ENCODE results near the gene NELFE. TPM values are rescaled to one million over a fixed set of nuclear protein-coding genes. Genes with fewer than 3 reads are reported as not detected.
"Not testable (repeated sequence)": the region's sequence is repeated elsewhere in the genome, so short reads cannot be mapped to it uniquely, and the experiment has no call there.

NELFE gene
- total RNA-seq, 1 donor from 2014 or later: 85.8 TPM

DNA sequence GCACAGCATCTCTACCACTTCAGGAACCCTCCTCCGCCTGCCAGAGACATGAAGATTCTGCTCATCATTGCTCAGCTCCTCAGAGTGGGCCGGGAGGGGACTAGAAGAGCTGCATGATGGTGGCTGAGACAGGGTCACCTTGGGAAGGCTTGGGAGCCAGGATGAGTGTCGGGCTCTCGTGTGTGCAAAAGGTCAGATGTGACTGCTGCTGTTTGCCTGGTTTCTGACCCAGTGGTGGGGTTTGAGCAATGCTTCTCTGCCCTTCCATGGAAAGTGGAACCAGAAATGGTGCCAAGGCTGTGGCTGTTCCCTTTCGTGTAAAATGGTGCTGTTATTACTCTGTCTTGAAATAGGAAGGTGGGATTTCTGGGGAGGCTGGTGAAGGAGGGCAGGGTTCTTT, 22.2 kb upstream of the NELFE start:
- H3K27ac Mint-ChIP-seq; H3K36me3 Mint-ChIP-seq (ENCODE audit: low read depth); H3K4me1 Mint-ChIP-seq; H3K4me3 Mint-ChIP-seq; H3K27me3 Mint-ChIP-seq; H3K9me3 Mint-ChIP-seq; DNase-seq; intact Hi-C loops (cut with micrococcal nuclease): not testable (repeated sequence)

DNA sequence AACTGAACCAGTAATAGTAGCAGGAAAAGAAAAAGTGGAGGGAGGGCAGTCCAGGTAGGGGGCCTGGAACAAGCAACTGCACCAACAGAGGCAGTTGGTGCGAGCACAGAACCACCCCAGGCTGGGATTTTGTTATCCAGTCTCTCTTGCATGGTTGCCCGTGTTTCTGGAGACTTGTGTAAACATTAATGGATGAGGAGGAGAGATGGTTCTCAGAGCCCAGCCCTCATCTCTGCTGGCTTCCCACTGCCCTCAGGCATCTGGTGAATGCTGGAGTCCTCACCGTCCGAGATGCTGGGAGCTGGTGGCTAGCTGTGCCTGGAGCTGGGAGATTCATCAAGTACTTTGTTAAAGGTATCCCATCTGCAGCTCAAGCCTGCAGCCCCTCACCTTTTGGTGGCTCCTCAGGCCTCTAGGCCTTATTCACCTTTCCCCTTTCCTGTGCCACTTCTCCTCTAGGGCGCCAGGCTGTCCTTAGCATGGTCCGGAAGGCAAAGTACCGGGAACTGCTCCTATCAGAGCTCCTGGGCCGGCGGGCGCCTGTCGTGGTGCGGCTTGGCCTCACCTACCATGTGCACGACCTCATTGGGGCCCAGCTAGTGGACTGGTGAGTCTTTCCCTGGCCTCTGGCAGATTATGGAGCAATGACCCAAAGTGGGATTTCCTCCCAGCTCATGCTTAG, 21.6 kb upstream of the NELFE start:
- H3K27me3 Mint-ChIP-seq; intact Hi-C loops (cut with micrococcal nuclease); H3K36me3 Mint-ChIP-seq (ENCODE audit: low read depth); DNase-seq; H3K4me3 Mint-ChIP-seq; H3K4me1 Mint-ChIP-seq; H3K9me3 Mint-ChIP-seq: not testable (repeated sequence)
- peak overlapping the region; percentile 43 for H3K27ac Mint-ChIP-seq

DNA sequence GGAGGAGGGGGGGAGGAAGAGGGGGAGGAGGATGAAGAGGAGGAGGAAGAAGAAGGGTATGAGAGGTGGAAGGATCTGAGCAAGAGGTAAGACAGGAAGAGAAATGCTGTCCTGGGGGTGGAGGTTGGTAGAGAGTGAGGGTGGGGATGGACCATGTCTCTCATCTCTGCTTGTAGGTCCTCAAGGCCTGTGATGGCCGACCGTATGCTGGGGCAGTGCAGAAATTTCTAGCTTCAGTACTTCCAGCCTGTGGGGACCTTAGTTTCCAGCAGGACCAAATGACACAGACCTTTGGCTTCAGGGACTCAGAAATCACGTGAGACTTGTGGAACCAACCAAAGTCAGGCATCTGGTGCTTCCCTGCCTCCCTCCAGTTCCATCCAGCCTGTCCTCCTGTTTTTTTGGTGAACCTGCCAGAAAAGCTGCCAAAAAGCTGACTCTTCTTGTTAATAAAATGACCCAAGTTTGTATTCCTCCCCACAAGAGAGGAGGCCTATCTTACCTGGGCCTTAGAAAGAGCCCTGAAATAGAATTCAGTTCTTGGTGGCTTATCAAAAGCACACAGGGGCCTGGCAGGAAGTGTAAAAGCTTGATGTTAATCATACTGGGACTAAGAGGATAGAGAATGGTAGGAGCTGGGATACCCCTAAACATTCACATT, 20.6 kb upstream of the NELFE start:
- no peak for DNase-seq
- H3K4me1 Mint-ChIP-seq: peaks cover 7% of the 10 kb centered on the region
- intact Hi-C loops (cut with micrococcal nuclease): loop anchor here (10.0 kb wide), 1 partner anchor 1425 kb away; the partner anchor contains the start of genes GNL1 and PRR3

DNA sequence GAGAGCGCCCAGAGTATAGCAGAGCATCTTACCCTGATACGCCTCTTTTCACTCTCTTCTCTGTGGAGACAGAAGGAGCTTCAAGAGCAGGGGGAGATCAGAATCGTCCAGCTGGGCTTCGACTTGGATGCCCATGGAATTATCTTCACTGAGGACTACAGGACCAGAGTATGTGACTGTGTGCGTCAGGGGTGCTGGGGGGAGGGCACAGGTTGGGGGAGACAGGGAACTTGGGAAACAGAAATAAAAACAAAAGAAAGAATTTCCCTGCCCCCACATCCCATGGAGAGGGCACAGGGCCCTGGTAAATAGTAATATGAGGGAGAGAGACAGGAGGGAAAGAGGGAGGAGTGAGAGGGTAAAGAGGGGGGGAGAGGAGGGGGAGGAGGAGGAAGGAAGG, 20.1 kb upstream of the NELFE start:
- Mint-ChIP-seq H3K36me3 (ENCODE audit: low read depth) (peaks cover 8% of the 10 kb centered on the region), H3K9me3 (no peaks in the 10 kb centered on the region), H3K27ac (peak overlapping the region; percentile 83), H3K4me3 (no peak overlapping the region), H3K4me1 (peaks cover 10% of the 10 kb centered on the region), H3K27me3 (no peaks in the 10 kb centered on the region)
- intact Hi-C loops (cut with micrococcal nuclease): loop anchor here (10.0 kb wide), 1 partner anchor 1424 kb away; the partner anchor contains the start of genes GNL1 and PRR3
- DNase-seq: no peak

More for the DNA sequence above, 20.6 kb upstream of the NELFE start:
- Mint-ChIP-seq H3K27ac (peak overlapping the region; percentile 43), H3K4me3 (no peak overlapping the region), H3K36me3 (ENCODE audit: low read depth) (peaks cover 6% of the 10 kb centered on the region), H3K9me3 (no peaks in the 10 kb centered on the region), H3K27me3 (no peaks in the 10 kb centered on the region)

DNA sequence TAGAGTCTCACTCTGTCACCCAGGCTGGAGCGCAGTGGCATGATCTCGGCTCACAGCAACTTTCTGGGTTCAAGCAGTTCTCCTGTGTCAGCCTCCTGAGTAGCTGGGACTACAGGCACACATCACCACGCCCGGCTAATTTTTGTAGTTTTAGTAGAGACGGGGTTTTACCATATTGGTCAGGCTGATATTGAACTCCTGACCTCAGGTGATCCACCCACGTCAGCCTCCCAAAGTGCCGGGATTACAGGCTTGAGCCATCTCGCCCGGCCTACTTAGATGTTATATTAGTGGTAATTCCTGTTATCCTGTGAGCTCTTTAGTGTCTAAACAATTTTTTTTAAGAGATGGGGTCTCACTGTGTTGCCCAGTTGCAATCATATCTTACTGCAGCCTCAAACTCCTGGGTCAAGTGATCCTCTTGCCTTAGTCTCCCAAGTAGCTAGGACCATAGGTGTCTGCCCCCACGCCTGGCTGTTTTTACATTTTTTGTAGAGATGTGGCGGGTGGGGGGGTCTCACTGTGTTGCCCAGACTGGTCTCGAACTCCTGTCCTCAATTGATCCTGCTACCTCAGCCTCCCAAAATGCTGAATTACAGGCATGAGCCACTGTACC, 19.2 kb upstream of the NELFE start:
- Mint-ChIP-seq H3K4me3 (no peak overlapping the region), H3K27me3 (no peaks in the 10 kb centered on the region), H3K27ac (no peak overlapping the region), H3K4me1 (peaks cover 19% of the 10 kb centered on the region), H3K9me3 (no peaks in the 10 kb centered on the region), H3K36me3 (ENCODE audit: low read depth) (peaks cover 11% of the 10 kb centered on the region)
- no peak for DNase-seq
- intact Hi-C loops (cut with micrococcal nuclease): loop anchor here (10.0 kb wide), 1 partner anchor 1423 kb away; the partner anchor contains the start of genes GNL1 and PRR3

DNA sequence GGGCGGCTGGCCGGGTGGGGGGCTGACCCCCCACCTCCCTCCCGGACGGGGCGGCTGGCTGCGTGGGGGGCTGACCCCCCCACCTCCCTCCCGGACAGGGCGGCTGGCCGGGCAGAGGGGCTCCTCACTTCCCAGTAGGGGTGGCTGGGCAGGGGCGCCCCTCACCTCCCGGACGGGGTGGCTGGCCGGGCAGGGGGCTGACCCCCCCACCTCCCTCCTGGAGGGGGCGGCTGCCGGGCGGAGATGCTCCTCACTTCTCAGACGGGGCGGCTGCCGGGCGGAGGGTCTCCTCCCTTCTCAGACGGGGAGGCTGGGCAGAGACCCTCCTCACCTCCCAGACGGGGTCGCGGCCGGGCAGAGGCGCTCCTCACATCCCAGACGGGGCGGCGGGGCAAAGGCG, 17.3 kb upstream of the NELFE start:
- Mint-ChIP-seq H3K36me3 (ENCODE audit: low read depth) (peaks cover 15% of the 10 kb centered on the region), H3K4me1 (peaks cover 31% of the 10 kb centered on the region)
- not testable (repeated sequence) for H3K4me3 Mint-ChIP-seq, DNase-seq, H3K9me3 Mint-ChIP-seq, H3K27ac Mint-ChIP-seq, H3K27me3 Mint-ChIP-seq
- intact Hi-C loops (cut with micrococcal nuclease): loop anchor here (10.0 kb wide), 1 partner anchor 1421 kb away; the partner anchor contains the start of genes GNL1 and PRR3

DNA sequence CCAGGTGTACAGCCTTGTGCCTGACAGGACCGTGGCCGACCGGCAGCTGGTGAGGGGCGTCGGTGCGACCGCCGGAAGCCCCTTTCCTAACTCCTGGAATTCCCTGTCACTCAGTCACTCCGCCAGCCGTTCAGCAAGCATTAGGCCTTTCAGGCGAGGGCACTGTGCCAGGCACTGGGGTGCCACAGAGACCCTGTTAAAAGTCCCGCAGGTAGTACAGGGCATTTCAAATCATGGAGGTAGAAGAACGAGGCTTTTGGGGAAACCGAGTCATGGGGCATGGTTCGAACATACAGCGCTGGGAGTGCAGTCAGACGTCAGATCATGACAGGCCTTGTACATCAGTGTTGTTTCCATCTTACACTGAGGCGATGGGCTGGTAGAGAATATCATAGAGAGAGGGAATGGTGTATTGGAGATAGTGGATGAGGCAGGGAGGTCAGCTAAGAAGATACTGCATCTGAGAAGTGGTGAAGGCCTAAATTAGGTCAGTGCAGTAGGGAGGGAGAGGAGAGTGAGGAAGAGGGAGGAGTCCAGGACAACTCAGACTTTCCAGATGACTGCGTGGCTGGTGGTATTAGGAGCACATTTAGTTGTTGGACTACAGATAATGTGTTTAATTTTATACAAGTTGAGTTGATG, 14.1 kb upstream of the NELFE start:
- peaks cover 29% of the 10 kb centered on the region for H3K36me3 Mint-ChIP-seq (ENCODE audit: low read depth)
- DNase-seq: peak; percentile 66
- peaks cover 41% of the 10 kb centered on the region for H3K4me1 Mint-ChIP-seq
- H3K27ac Mint-ChIP-seq: peak overlapping the region; percentile 100
- H3K4me3 Mint-ChIP-seq: peak overlapping the region; percentile 99
- intact Hi-C loops (cut with micrococcal nuclease): loop anchor here (1.0 to 10.0 kb wide), 3 partner anchors 14 to 1418 kb away; partner anchors contain the start of genes AGPAT1, GNL1, PRR3 and SKIC2
- H3K9me3 Mint-ChIP-seq: no peaks in the 10 kb centered on the region
- peaks cover 2% of the 10 kb centered on the region for H3K27me3 Mint-ChIP-seq

DNA sequence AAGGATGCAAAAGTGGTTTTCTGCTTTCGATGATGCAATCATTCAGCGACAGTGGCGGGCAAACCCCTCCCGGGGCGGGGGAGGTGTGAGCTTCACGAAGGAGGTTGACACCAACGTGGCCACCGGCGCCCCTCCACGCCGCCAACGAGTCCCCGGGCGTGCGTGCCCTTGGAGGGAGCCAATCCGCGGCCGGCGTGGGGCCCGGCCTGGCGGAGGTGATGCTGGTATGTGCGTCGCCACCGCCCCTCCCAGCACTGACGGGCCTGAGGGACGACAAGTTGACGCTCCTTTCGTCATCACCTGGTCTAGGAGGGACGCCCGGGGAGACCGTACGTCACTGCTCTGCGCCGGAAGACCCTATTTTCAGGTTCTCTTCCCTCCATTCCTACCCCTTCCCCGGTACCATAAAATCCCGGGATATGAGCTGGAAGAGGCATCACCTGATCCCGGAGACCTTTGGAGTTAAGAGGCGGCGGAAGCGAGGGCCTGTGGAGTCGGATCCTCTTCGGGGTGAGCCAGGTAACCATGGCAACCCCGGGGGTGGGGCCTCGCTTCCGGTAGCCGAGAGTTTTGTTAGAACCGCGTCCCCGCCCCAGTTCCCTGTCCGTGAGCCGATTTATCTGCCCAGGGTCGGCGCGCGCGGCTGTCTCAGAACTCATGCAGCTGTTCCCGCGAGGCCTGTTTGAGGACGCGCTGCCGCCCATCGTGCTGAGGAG, 13.4 kb upstream of the NELFE start, which contains the start of gene DXO:
Gene DXO, minus strand, starts transcription at position 146 of the 716 bp plus-strand sequence. CDS start 463 bp downstream, outside the sequence.
- Mint-ChIP-seq H3K4me3 (peak within 1 kb of the TSS; percentile 99), H3K4me1 (peaks cover 41% of the 10 kb centered on the region), H3K36me3 (ENCODE audit: low read depth) (peaks cover 36% of the 10 kb centered on the region), H3K9me3 (no peaks in the 10 kb centered on the region), H3K27ac (peak within 1 kb of the TSS; percentile 100), H3K27me3 (peaks cover 2% of the 10 kb centered on the region)
- DNase-seq: peak; percentile 99
- intact Hi-C loops (cut with micrococcal nuclease): loop anchor here (1.0 to 10.0 kb wide), 3 partner anchors 13 to 1417 kb away; partner anchors contain the start of genes AGPAT1, GNL1, PRR3 and SKIC2

DNA sequence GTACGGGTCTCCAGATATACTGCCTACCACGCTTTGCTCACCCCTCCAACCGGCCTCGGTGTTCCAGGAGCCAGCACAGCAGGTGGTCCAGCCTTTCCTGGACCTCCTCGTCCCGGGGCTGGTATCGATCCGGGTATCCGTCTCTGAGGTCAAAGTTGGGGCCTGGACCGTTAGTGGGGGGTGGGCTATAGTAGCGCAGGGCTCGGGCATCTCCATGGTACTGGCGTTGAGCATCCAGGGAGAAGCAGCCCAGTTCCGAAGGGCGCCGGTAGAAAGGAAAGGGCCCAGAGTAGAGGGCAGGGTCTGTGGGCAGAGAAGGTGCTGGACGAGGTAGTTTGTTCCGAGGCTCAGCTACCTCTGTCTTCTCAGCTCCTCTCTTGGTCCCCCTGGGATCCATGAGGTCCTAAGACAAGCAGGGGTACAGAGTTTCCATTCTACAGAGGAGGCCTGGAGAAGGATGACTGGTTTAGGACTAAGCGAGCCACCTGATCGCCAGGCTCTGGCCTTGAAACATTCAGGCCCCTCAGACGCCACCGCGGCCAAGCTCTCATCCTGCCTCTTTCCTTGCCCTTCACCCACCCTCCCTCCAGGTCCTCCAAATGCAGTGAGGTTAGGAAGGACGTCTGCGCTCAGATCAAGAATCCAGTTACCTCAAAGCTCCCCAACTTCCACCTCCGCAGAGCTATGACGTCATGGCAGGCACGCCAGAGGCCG, 12.7 kb upstream of the NELFE start:
- H3K4me1 Mint-ChIP-seq: peaks cover 41% of the 10 kb centered on the region
- H3K9me3 Mint-ChIP-seq: no peaks in the 10 kb centered on the region
- peak overlapping the region; percentile 99 for H3K4me3 Mint-ChIP-seq
- H3K36me3 Mint-ChIP-seq (ENCODE audit: low read depth): peaks cover 40% of the 10 kb centered on the region
- DNase-seq: peak; percentile 70
- H3K27me3 Mint-ChIP-seq: peaks cover 2% of the 10 kb centered on the region
- peak overlapping the region; percentile 100 for H3K27ac Mint-ChIP-seq
- intact Hi-C loops (cut with micrococcal nuclease): loop anchor here (10.0 kb wide), 1 partner anchor 1417 kb away; the partner anchor contains the start of genes GNL1 and PRR3

DNA sequence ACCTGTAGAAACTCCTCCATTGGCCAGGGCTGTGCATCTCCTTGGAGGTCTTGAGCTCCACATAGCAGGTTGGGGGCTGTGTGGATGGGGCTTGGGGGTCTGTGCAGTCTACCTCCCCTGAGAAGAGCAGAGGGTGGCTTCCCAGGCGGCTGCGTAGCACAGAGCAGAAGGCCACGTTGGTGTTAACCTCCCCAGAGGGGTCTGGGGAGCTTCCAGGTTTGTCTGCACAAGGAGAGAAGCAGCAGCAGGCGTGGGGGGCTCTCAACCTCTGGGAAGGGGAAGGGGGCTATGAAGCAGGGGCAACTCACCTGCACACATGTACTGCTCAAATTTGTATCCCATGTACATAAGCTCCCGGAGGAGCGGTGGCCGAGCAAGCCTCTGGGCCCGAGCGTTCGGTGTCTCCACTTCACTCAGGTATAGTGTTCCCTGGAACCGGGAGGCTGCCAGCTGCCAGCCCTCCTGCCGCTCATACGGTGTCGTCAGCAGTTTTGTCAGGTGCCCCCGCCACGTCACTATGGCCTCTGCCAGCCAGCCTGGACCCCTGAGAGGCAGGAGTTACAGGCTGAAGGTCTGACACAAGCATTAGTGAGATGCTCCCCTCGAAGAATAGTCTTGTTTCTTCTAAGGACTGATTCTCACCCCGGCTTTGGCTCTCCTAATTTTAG, 12.0 kb upstream of the NELFE start:
- H3K4me3 Mint-ChIP-seq: peak overlapping the region; percentile 99
- H3K9me3 Mint-ChIP-seq: no peaks in the 10 kb centered on the region
- H3K36me3 Mint-ChIP-seq (ENCODE audit: low read depth): peaks cover 40% of the 10 kb centered on the region
- peaks cover 2% of the 10 kb centered on the region for H3K27me3 Mint-ChIP-seq
- peak overlapping the region; percentile 100 for H3K27ac Mint-ChIP-seq
- intact Hi-C loops (cut with micrococcal nuclease): loop anchor here (10.0 kb wide), 1 partner anchor 1416 kb away; the partner anchor contains the start of genes GNL1 and PRR3
- DNase-seq: peak; percentile 65
- peaks cover 41% of the 10 kb centered on the region for H3K4me1 Mint-ChIP-seq

DNA sequence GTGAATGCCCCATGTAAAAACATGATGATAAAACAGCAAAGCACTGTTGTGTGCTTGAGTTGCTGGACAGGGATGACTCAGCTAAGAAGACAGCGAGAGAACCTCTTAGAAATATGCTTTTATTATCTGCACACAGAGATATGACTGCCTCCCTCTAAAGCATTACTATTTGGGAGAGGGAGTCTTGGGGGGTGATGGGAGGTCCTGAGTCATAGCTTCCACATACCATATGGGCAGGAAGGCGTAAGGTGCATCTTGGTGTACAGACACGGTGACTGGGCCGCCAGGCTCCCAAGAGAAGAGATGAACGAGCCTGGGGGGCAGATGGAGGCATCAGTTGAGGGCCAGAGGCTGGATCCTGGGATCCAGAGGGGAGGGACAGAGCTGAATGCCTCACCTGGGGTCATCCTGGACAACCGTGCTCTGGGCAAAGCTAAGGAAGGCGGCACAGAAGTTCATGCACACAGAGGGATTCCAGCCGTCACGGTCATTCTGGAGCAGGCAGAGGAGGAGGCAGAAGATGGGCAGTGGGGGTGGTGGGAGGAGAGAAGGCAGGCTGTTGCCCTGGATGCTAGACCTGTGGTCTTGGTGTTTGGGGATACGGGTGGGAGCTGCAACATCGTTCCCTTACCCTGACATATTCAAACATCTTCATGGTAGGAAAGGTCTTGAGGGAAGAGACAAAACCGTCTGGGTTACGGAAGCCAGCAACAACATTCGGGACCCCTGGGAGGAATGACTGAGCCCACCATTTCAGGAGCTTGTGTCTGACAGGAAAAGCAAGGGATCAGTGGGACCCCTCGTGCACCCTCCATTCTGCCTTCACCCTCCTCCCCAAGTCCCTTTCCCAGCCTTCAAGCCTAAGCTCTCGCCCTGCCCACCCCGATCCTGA, 11.2 kb upstream of the NELFE start:
- H3K4me3 Mint-ChIP-seq: peak overlapping the region; percentile 99
- peaks cover 48% of the 10 kb centered on the region for H3K36me3 Mint-ChIP-seq (ENCODE audit: low read depth)
- no peak for DNase-seq
- intact Hi-C loops (cut with micrococcal nuclease): loop anchor here (10.0 kb wide), 1 partner anchor 1415 kb away; the partner anchor contains the start of genes GNL1 and PRR3
- H3K27me3 Mint-ChIP-seq: peaks cover 2% of the 10 kb centered on the region
- no peaks in the 10 kb centered on the region for H3K9me3 Mint-ChIP-seq
- peak overlapping the region; percentile 83 for H3K27ac Mint-ChIP-seq
- H3K4me1 Mint-ChIP-seq: peaks cover 41% of the 10 kb centered on the region
